NK-92 treated with Interleukin-12 subunit alpha and Interleukin-12 subunit beta, amount 100 ng/mL, for 24 hours (cell line): ENCODE results near the gene RER1.
"Not testable (repeated sequence)": the region's sequence is repeated elsewhere in the genome, so short reads cannot be mapped to it uniquely, and the experiment has no call there.

Experiments used
- DNase-seq: peaks from one replicate; lab custom pipeline; 2025; lab: John Stamatoyannopoulos, UW

RER1 gene

DNA sequence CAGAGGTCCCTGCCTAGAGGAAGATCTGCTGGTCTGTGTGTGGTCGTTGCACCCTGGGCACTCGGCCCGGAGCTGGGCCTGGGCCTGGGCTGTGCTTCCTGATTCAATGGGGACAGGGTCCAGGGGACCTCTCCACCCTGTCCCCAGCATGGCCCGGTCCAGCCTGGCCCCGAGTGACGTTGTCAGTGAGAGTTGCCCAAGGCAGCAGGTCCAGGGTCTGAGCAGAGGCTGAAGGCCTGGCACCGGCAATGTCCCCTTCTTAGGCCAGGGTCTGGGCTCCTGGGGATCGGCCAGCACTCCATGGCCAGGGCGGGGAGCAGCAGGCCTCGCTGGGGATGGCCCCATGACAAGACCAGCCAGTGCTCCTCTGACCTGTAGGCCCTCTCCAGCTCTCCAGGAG lies 36.3 kb downstream of the RER1 start:
- DNase-seq: no peak

- DNase-seq: no peak
Measured at GRCh38 chr1:2428490-2428889, 36.8 kb downstream of the RER1 start.

- DNase-seq: no peak
Measured at GRCh38 chr1:2429780-2430591, 38.3 kb downstream of the RER1 start.

- DNase-seq: no peak
Measured at GRCh38 chr1:2430592-2430973, 38.9 kb downstream of the RER1 start.

DNA sequence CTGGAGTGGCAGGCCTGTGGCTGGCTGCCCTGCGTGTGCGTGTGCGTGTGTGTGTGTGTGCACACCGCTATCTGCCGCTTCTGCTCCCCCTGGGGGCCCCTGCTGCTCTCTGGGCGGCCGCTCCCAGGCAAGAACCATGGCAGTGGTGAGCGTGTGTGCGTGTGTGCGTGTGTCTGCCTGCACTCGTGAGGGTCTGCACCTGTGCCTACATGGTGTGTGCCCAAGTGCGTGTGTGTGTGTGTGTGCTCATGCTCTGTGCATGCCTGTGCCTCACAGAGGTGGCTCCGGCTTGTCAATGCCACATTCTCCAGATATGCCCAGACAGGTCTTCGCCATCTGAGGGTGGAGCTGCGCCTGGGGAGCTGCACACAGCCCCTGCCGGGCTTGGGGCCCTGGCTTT lies 39.5 kb downstream of the RER1 start:
- DNase-seq: no peak

GRCh38 chr1:2431518-2431917 lies 39.9 kb downstream of the RER1 start:
- DNase-seq: no peak

DNA sequence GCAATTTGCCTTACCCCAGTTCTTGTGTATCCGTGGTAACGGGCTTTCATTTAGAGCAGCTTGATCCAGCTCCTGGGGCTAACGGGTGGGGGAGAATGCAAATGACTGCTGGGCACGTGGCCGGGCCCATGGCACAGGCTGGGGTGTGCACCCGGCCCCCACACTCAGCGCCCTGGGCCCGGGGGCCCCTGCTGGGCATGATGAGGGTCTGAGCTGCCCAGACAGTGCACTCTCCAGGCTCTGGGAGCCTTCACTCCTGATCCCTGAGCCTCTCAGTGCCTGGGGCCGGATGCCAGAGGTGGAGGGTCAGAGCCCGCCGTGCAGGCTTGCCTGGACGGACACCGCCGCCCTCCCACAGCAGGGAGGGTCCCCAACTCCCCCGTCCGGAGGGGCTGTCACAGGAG lies 40.8 kb downstream of the RER1 start:
- DNase-seq: no peak

DNA sequence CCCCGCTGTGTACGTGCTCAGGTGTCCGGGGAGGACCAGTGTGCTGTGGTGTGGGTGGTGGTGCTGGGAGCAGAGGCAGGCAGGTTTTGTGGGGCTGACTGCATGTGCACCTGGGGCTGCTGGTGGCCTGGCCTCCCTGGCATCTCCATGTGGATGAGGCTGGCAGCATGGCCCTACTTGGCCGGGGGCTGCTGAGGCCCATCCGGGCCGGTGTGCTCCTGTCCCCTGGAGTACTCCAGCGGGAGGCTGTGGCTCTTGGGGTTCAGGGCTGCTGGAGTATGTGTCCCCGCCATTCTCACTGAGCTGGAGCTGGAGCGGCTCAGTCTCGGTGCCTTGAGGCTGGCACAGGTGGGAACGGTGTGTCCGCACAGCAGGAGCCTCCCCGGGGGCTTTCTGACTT lies 41.6 kb downstream of the RER1 start:
- no peak for DNase-seq

DNA sequence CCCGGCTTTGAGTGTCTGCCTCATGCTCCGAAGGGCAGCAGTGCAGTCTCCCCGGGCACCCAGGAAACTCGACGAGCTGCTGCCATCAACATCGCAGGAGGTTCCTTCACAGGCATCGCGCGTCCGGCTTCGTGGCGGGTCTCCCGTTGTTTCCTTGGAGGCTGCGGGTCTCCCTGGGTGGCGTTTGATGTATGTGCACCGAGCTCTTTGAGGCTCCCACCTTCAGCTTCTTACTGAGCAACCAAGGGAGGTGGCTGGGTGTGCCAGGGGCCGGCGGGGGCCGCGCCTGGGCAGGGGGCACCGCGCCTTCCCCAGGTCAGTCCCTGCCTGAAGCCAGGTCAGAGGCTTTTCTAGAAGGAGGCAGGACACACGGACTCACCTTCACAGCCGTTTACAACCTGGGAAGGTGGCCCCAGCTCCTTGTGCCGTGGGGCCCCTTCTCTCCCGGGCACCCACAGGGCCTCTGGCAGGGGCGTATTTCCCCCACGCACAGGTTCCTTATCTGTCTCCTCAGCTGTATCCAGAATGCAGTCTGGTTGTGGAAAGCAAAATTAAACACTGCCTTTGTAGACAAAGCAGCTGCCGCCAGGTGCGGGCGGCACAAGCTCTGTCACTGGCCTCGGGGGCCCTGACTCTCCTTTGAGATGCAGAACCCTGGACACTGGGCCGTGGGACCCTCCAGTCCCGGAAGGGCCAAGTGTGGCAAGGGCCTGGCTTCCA lies 42.5 kb downstream of the RER1 start:
- DNase-seq: no peak

GRCh38 chr1:2435091-2435490 lies 43.5 kb downstream of the RER1 start:
- DNase-seq: no peak

DNA sequence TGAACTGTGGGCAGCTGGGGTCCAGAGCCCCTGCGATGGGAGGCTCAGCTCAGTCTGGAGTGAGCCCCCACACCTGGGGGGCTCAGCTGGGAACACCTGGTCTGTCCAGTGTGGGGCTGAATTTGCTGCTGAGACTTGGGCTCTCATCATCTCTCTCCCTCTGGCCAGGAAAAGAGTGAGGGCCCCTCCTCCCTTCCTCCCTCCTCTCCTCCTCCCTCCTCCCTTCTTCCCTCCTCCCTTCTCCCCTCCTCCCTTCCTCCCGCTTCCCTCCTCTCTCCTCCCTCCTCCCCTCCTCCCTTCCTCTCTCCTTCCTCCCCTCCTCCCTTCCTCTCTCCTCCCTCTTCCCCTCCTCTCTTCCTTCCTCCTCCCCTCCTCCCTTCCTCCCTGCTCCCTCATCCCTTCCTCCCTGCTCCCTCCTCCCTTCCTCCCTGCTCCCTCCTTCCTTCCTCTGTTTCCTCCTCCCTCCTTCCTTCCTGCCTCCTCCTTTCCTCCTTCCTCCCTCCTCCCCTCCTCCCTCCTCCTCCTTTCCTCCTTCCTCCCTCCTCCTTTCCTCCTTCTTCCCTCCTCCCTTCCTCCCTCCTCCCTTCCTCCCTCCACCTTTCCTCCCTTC lies 44.2 kb downstream of the RER1 start:
- no peak for DNase-seq

DNA sequence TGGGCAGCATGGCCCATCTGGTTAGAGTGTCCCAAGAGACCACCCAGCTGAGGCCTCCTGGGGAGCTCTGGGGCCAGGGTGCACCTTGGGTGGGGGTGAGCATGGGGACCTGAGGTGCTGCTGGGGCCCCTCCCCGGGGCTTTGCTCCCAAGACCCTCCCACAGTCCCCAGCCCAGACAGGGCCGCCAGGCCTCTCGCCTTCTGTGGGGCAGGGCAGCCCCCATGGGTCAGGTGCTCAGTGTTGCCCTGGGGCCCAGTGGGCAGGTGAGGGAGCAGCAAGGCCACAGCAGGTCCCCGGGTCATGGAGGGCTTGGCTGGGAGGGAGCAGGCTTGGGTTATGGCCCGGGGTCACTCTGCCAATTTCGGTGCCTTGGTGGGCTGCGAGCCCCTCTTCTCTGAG lies 45.2 kb downstream of the RER1 start:
- DNase-seq: no peak

DNA sequence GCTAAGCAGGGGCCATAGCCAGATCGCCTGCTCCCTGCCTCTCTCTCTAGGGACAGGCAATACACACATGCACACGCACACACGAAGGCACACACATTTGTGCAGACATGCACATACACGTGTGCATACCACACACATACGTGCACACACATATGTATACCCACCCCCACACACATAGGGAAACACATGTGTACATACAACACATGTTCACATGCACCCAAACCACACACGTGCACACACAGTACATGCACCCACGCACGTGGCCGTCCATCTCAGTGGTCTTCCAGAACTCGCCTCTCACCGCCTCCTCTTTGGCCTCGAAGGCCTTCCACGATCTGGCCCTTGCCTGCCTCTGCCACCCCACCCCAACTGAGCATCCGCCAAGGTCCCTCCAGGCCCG lies 46.0 kb downstream of the RER1 start:
- DNase-seq: no peak

GRCh38 chr1:2438038-2438437 lies 46.4 kb downstream of the RER1 start:
- DNase-seq: no peak

DNA sequence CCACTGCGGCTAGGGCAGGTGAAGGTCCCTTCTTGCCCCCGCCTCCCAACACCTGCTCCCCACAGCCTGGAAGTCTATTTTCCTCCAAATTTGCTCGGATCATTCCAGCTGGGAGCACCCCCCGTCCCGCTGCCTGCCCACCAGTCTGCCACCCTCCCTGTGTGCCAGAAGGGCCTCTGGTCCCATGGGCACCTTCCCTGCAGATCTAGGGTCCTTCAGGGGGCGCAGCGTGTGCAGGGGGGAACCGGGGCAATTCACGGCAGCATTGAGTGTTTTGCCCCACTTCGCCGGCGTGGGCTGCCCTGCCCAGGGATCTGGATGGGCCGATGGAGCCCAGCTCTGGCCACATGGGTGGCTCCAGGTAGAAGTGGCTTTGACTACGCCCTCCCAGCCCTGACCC lies 47.0 kb downstream of the RER1 start:
- no peak for DNase-seq

GRCh38 chr1:2439369-2439768 lies 47.7 kb downstream of the RER1 start:
- DNase-seq: no peak

DNA sequence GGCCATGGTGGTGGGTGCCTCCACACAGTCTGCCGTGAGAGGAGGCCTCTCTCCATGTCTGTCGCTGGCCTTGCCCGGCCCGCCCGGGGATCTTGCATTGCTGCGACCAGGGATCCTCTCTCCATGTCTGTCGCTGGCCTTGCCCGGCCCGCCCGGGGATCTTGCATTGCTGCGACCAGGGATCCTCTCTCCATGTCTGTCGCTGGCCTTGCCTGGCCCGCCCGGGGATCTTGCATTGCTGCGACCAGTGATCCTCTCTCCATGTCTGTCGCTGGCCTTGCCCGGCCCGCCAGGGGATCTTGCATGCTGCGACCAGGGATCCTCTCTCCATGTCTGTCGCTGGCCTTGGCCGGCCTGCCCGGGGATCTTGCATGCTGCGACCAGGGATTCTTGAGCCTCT lies 48.7 kb downstream of the RER1 start:
- not testable (repeated sequence) for DNase-seq

GRCh38 chr1:2441746-2442145 lies 50.1 kb downstream of the RER1 start:
- no peak for DNase-seq

DNA sequence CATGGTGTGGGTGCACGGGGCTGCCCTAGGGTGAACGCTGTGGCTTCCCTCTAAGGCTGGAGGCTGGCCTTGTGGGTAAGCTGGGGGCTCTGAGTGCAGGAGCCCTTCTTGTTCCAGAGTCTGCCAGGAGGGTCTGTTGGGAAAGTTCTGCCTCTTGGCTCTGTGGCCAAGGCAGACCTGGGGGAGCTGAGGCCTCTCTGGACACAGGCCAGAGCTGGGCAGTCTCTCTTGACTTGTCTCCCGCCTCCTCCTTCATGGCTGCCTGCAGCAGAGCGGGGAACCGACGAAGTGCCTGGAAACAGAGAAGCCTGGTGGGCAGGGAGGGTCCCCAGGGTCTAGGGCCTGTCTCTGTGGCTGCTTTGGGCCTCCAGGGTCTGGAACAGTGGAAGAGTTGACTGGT lies 51.0 kb downstream of the RER1 start:
- no peak for DNase-seq

DNA sequence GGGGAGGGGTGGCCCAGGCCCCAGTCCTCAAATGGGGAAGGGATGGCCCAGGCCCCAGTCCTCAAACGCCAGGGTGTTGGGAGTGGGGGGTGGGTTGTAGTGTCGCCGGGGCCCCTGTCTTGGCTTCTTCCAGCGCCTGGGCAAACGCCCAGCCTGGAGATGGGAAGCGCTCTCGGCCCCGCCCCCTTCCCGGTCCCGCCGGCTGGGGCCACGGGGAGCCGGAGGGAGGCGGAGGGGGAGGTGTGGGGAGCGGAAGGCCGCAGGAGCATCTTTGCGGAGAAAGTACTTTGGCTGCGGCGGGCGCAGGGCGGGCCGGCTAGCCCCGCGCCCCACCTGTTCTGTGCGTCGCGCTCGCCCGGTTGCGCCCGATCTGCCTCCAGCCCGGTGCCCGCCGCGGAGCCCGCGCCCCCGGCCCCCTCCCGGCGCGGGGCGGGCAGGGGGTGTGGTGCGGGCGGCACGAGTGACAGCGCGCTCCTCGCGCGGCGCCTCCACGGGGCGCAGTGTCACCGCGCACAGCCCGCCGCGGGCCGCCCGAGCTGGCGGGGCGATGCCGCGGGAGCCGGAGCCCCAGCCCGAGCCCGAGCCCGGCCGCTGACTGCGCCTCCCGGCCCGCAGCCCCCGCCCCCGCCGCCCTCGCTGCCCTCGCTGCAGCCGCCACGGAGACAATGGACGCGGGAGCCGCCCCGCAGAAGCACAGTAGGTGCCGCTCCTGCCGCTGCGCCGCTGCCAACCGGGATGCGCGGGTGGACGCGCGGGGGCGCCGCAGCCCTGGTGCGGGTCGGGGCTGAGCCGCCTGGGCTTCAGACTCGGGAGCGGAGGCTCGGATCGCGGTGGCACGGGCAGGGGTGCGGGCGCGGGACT lies 51.9 kb downstream of the RER1 start:
- DNase-seq: no peak

- DNase-seq: no peak
Measured at GRCh38 chr1:2444138-2444591, 52.5 kb downstream of the RER1 start.

DNA sequence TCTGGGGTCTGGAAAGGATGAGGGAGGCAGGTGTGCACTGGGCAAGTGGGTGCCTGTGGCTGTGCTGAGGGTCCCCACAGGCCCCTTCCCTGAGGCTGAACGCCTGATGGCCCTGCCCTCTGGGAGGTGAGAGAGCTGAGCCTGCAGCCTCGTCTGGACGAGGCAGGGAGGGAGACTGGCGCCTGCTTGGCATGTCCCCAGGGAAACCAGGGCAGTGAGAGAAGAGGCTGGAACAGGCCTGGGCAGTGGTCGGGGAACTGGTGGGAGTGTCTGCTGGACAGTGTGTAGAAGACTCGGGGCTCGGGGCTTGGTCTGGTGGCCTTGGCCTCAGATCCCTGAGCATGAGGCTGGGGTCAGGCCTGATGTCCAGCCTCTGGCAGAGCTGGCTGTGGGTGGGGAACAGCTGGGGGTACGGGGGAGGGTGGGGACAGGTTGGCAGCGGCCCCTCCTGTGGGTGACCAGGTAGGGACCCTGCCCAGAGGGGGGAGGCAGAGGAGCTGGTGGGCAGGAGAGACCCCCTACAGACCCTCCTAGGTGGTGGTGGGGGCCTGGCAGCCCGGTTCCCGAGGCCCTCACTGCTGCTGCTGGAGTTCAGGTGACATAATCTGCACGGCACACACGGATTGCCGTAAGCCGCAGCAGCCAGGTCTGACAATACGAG lies 53.7 kb downstream of the RER1 start:
- no peak for DNase-seq
